GM12872 (cell line): Measurements from ENCODE around the gene MVP.

Source experiments
- CTCF ChIP-seq: IDR thresholded peaks from 3 replicates; pipeline ENCODE4 v1.5.1; 2011; ENCODE audit warnings: low read depth, mild to moderate bottlenecking, low read length, moderate library complexity; ENCODE audit not compliant: insufficient read depth

Gene MVP

GRCh38 chr16:29820271-29820701 lies at the start of gene MVP:
TSS of gene MVP (plus strand) at chr16:29820462. CDS start at chr16:29830550, 10,088 bp downstream.
- no peak for TF ChIP-seq CTCF

- no peak for TF ChIP-seq CTCF
These were observed 45.5 kb upstream of the MVP start for GRCh38 chr16:29774730-29775129.

DNA sequence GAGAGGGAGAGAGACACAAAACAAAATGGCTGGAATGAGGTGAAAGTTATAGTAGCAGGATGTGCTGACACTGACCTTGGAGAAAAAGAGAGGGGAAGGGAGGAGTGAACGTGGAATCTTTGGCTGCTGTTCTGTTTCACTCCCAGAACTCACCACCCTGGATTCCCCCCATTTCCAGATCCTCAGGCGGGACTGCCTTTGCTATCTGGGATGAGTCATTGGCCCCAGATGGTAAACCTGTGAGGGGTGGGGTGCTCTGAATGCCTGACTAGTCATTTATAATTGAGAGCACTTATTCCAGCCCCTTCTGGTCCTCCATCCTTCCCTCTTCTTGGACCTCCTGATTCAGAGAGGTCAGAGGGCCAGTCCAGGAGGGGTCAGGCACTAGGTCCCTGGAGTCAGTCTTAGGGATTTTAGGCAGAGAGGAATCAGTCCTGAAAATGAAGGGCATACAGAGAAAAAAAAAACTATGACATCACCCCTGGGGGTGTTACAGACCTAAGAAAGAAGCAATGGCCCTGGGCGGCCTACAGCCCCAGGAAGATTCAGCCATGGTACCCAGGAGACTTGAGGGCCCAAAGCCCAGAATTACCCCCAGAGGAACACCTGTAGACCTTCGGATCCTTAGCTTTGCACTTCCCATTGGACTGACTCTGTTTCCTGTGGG lies 44.4 kb upstream of the MVP start:
- no peak for TF ChIP-seq CTCF

GRCh38 chr16:29777576-29778350 lies 42.5 kb upstream of the MVP start, which contains the start of gene ZG16:
TSS of gene ZG16 (plus strand) at chr16:29778256. CDS start at chr16:29779267, 1,011 bp downstream.
- TF ChIP-seq CTCF = no peak

DNA sequence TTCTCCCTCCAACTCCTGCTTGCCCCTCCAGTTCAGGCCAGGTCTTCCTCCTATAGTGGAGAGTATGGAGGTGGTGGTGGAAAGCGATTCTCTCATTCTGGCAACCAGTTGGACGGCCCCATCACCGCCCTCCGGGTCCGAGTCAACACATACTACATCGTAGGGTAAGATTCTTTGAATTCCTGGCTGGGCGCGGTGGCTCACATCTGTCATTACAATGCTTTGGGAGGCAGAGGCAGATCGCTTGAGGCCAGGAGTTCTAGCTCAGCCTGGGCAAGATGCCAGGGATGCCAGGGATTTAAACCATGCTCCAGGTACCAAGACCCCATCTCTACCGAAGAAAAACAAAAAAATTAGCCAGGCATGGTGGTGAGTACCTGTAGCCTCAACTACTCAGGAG lies 40.8 kb upstream of the MVP start:
- TF ChIP-seq CTCF = no peak

DNA sequence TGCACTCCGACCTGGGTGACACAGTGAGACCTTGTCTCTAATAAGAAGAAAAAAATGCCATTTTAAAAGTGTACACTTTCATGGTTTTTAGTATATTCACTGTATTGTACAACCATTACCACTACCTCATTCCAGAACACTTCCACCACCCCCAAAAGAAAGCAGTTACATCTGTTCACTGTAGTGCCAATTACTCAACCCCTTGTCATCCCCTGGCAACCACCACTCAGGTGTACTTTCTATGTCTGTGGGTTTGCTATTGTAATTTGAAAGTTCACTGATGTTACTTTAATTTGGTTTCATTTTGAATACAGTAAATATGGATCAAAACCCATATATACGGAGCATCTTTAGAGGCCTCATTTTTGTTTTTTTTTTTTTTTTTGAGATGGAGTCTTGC lies 36.1 kb upstream of the MVP start:
- no peak for TF ChIP-seq CTCF

GRCh38 chr16:29784901-29785500 lies 35.3 kb upstream of the MVP start:
- TF ChIP-seq CTCF = peak; percentile 86
